Adrenal gland (tissue), 12 donors: ENCODE results near the gene CELF2. TPM values are rescaled to one million over a fixed set of nuclear protein-coding genes. Genes with fewer than 3 reads are reported as not detected.

Experiments used
- DNase-seq, 7 donors: peaks; one replicate each; pipeline ENCODE4 v3.0.0-alpha.2; 2019 to 2020
- H3K27ac ChIP-seq, 5 donors: fragments of 200-600 bp; sonication (generic) in 4 of 5; 1 replicate in 3 of 5; 2 replicates in 2 of 5; pipeline versions ENCODE4 v1.5.1 to v1.8.0; 2016 to 2020; ENCODE audit warnings: mild to moderate bottlenecking in 1 of 5
- H3K27me3 ChIP-seq: fragments of 200-600 bp; 2 replicates; pipeline ENCODE4 v1.8.0; 2021
- H3K36me3 ChIP-seq, 2 donors: fragments of 200-600 bp; replicated peaks in 1 of 2; 1 replicate in 1 of 2; 2 replicates in 1 of 2; pipeline versions ENCODE4 v1.5.1 to v1.8.0; 2018 to 2022
- H3K4me1 ChIP-seq, 2 donors: fragments of 200-600 bp; replicated peaks in 1 of 2; 1 replicate in 1 of 2; 2 replicates in 1 of 2; pipeline versions ENCODE4 v1.5.1 to v1.8.0; 2018 to 2021
- H3K4me3 ChIP-seq, 4 donors: fragments of 200-600 bp; sonication (generic) in 3 of 4; one replicate each; pipeline ENCODE4 v1.5.1; 2016 to 2018
- H3K9me3 ChIP-seq, 3 donors: fragments of 200-600 bp; sonication (generic) in 1 of 3; replicated peaks in 1 of 3; 1 replicate in 2 of 3; 2 replicates in 1 of 3; pipeline versions ENCODE4 v1.5.1 to v1.8.0; 2016 to 2021
- POLR2A ChIP-seq, 2 donors: fragments of 450-650 bp; IDR thresholded peaks; one replicate each; pipeline ENCODE4 v1.6.1; 2017; ENCODE audit warnings: antibody characterized with exemption in 2 of 2, mild to moderate bottlenecking in 2 of 2, moderate library complexity in 1 of 2
- WGBS, 4 donors: extraction: QIAGEN DNeasy Blood & Tissue Kit in 2 of 4; methylation state at CpG; one replicate each; pipeline versions ENCODE4 v1.1.5 to v1.1.7; 2013 to 2017; 5-methylcytosine and 5-hydroxymethylcytosine counted together
- intact Hi-C, 2 donors: fragments of 100-400 bp; cut with DNase I; formaldehyde crosslinking; loops; one replicate each; pipeline versions ENCODE4 v1.14.1 to v1.15.0; 2022 to 2023
- polyA plus RNA-seq, 3 donors: library from polyadenylated mRNA; stranded (reverse); fragments of 200-250 nt in 2 of 3; fragments of 350-450 nt in 1 of 3; fragmentation: Illumina TruSeq in 1 of 3; extraction: RNeasy Lipid Tissue Mini Kit (QIAGEN cat#74804) in 1 of 3; gene quantifications; one replicate each; pipeline ENCODE4 v1.2.3, GENCODE V29; 2013 to 2014
- total RNA-seq, 9 donors: library from RNA; depleted of rRNA in 4 of 9; stranded (reverse); fragments of >200 nt in 4 of 9; fragments of 120-200 nt in 1 of 9; fragmentation: NEBNext Ultra II Directional in 1 of 9; extraction: Animal tissue kit (Norgen Biotek cat#: 25700) in 1 of 9; gene quantifications; one replicate each; pipeline versions ENCODE4 v1.1.0 to v1.2.4, GENCODE V29; 2013 to 2023
- TF ChIP-seq, protein P1 (sequence below), 6 experiments: fragments of 450-650 bp in 4 of 6; fragments of 200-600 bp in 2 of 6; sonication (generic) in 1 of 6; IDR thresholded peaks; 1 replicate in 5 of 6; 2 replicates in 1 of 6; pipeline versions ENCODE4 v1.5.1 to v1.8.0; 2016 to 2021; ENCODE audit warnings: antibody characterized with exemption in 6 of 6, mild to moderate bottlenecking in 2 of 6, moderate library complexity in 1 of 6
- donor health status: healthy with polysubstance abuse.
- donor health status: Bipolar disorder and iron deficiency.
- donor health status: DM: yes; HTN: yes; CAD: no.
- donor health status: DM: no; HTN: no; CAD: no.
- donor health status: DM: no; HTN: no; CAD: no.
- donor health status: DM: yes; HTN: yes; CAD: no.

The CELF2 gene
- total and polyA plus RNA-seq, 12 donors = 2.7 to 26.0 (median 10.3) TPM

DNA sequence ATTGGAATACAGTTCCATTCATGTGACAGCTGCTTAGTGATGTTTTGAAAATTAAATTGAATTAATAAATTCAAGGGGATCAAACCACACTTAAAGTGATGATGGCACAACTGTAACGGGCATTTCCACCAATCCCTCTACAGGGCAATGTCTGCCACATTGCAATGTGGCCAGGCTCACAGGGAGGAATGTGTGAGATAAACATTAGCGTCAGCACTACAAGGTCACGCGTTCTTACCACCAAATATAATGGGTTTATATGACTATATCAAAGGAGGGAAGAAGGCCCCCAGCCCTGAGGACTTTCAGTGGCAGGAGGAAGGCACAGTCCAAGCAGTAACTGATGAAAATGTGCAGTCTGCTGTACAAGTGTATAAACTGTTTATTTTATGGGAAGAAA, 31.1 kb upstream of the CELF2 start:
- H3K27me3 ChIP-seq = no peaks in the 10 kb centered on the region
- no peak overlapping the region for H3K4me3 ChIP-seq
- intact Hi-C loops = no loop called here
- H3K36me3 ChIP-seq = no peaks in the 10 kb centered on the region
- no peak for DNase-seq
- no peaks in the 10 kb centered on the region for H3K4me1 ChIP-seq
- no peaks in the 10 kb centered on the region for H3K9me3 ChIP-seq
- TF ChIP-seq POLR2A (IDR thresholded peaks at IDR 0.05) = no peak
- TF ChIP-seq, protein P1, sequence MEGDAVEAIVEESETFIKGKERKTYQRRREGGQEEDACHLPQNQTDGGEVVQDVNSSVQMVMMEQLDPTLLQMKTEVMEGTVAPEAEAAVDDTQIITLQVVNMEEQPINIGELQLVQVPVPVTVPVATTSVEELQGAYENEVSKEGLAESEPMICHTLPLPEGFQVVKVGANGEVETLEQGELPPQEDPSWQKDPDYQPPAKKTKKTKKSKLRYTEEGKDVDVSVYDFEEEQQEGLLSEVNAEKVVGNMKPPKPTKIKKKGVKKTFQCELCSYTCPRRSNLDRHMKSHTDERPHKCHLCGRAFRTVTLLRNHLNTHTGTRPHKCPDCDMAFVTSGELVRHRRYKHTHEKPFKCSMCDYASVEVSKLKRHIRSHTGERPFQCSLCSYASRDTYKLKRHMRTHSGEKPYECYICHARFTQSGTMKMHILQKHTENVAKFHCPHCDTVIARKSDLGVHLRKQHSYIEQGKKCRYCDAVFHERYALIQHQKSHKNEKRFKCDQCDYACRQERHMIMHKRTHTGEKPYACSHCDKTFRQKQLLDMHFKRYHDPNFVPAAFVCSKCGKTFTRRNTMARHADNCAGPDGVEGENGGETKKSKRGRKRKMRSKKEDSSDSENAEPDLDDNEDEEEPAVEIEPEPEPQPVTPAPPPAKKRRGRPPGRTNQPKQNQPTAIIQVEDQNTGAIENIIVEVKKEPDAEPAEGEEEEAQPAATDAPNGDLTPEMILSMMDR (IDR thresholded peaks at IDR 0.05) = no peak
- no peak overlapping the region for H3K27ac ChIP-seq
- 70 to 76% (median 72%) methylated on average over 4 of the region's 4 CpGs for WGBS, 4 donors

DNA sequence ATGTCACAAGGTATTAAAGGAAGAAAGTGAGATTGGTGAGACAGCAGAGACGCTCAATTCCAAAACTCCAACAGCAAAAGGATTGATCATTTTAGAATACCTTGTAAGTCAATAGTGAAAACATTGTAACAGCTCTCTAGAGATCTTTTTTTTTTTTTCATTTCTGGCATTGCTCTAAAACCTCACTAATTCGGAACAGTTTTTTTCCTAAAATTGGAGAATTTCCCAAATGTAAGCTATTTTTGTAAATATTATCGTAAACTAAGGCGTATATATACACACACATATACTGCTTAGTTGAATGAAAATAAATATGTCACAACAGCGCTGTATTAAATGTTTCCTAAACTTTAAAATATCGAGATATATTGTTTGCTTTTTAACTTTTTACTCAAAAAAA, 30.6 kb upstream of the CELF2 start:
- H3K27me3 ChIP-seq = no peaks in the 10 kb centered on the region
- no peak overlapping the region for H3K27ac ChIP-seq
- H3K36me3 ChIP-seq = no peaks in the 10 kb centered on the region
- no peaks in the 10 kb centered on the region for H3K9me3 ChIP-seq
- TF ChIP-seq, protein P1 (IDR thresholded peaks at IDR 0.05) = no peak
- TF ChIP-seq POLR2A (IDR thresholded peaks at IDR 0.05) = no peak
- no peak for DNase-seq
- intact Hi-C loops = no loop called here
- H3K4me1 ChIP-seq = no peaks in the 10 kb centered on the region
- WGBS, 4 donors = 79 to 88% (median 84%) methylated on average over 6 of the region's 6 CpGs
- no peak overlapping the region for H3K4me3 ChIP-seq

DNA sequence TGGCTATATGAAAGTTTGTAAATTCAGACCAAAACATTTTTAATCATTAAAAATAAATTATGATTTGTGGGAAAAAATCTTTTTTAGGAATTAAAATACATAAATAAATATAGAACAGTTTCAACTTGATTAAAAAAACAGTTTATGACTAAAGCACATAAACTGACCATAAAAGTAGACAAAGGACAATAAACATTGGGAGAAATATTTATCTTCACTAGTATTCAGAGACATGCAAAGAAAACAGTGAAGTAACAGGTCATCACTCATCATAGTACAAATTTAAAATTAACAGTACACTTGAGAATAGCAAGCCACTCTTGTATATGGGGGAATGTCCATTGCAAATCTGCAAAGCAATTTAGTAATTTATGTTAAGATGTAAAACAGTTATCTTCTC, 28.0 kb upstream of the CELF2 start:
- H3K27ac ChIP-seq = no peak overlapping the region
- no peaks in the 10 kb centered on the region for H3K27me3 ChIP-seq
- H3K36me3 ChIP-seq = no peaks in the 10 kb centered on the region
- H3K9me3 ChIP-seq = no peaks in the 10 kb centered on the region
- no peaks in the 10 kb centered on the region for H3K4me1 ChIP-seq
- intact Hi-C loops = no loop called here
- H3K4me3 ChIP-seq = no peak overlapping the region
- TF ChIP-seq, protein P1 (IDR thresholded peaks at IDR 0.05) = no peak
- no peak for TF ChIP-seq POLR2A (IDR thresholded peaks at IDR 0.05)
- DNase-seq = no peak

DNA sequence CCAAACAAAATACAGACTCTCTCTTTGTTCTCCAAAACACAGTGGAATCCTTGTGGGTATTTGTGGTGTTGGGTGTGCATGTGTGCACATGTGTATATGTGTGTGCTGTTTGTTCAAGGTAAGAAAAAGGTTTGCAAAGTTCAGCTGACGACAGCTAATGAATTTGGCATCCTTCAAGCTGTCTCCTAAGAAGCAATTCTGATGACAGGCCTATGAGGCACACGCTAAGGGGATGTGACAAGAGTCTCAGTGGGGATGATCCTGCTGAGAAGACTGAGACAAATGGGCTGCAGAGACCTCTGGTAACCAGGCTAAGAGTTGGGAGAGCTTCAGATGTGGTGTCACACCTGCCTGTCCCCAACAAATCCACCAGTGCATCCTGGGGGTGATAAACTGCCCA, 26.5 kb upstream of the CELF2 start:
- 67 to 85% (median 73%) methylated on average over 2 of the region's 2 CpGs for WGBS, 4 donors
- DNase-seq = no peak
- Histone ChIP-seq H3K4me1 (no peaks in the 10 kb centered on the region), H3K4me3 (no peak overlapping the region), H3K9me3 (no peaks in the 10 kb centered on the region), H3K27ac (no peak overlapping the region), H3K27me3 (no peaks in the 10 kb centered on the region), H3K36me3 (no peaks in the 10 kb centered on the region)
- intact Hi-C loops = no loop called here
- TF ChIP-seq, protein P1 (IDR thresholded peaks at IDR 0.05) = no peak
- no peak for TF ChIP-seq POLR2A (IDR thresholded peaks at IDR 0.05)
